GM10248 (cell line): ENCODE measurements around the gene NHLH1.

ENCODE experiments used
- CTCF ChIA-PET: fragments of 300-600 bp; sonication (Branson Sonifier 250); formaldehyde crosslinking; extraction: SDS; loops from one replicate; lab custom pipeline; 2021; ENCODE audit warnings: antibody characterized with exemption; lab: Yijun Ruan, JAX
- POLR2A ChIA-PET: fragments of 350-650 bp; sonication (Branson Sonifier 250); formaldehyde crosslinking; extraction: SDS; loops from one replicate; lab custom pipeline; 2020; ENCODE audit warnings: antibody characterized with exemption; lab: Yijun Ruan, JAX
- DNase-seq: peaks from one replicate; pipeline ENCODE4 v3.0.0; 2012; ENCODE audit errors: extremely low spot score
- CTCF ChIP-seq: IDR thresholded peaks from 2 replicates; pipeline ENCODE4 v1.5.1; 2012; ENCODE audit warnings: mild to moderate bottlenecking, low read depth; ENCODE audit errors: extremely low read depth, missing control alignments, control extremely low read depth

The NHLH1 gene

DNA sequence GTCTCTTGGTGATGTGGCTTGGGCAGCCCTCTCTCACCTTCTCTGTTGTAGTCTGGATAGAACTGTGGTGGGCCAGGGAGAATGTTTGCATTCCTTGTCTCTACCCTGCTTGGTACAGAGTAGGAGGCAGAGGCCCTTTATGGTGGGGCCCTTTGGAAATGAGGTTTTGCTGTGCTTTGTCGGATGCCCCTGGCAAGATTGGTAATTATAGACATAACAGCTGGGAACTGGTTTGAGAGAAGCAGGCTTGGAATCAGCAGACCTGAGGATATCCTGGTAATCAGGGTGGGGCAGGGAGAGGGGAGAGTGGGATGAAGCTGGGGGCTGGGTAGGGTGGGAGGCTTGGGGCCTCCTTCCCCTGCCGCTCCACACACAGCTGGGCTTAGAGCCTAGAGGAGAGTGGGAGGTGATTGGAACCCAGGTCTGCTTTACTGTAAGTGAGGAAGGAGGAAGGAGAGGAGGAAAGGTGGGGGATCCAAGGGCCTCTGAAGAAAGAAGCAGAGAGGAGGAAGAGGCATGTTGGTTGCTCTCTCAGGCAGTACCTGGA is 38.5 kb downstream of the NHLH1 start:
- ChIA-PET CTCF (no interaction called here), POLR2A (no interaction called here)
- TF ChIP-seq CTCF: no peak
- DNase-seq: no peak

DNA sequence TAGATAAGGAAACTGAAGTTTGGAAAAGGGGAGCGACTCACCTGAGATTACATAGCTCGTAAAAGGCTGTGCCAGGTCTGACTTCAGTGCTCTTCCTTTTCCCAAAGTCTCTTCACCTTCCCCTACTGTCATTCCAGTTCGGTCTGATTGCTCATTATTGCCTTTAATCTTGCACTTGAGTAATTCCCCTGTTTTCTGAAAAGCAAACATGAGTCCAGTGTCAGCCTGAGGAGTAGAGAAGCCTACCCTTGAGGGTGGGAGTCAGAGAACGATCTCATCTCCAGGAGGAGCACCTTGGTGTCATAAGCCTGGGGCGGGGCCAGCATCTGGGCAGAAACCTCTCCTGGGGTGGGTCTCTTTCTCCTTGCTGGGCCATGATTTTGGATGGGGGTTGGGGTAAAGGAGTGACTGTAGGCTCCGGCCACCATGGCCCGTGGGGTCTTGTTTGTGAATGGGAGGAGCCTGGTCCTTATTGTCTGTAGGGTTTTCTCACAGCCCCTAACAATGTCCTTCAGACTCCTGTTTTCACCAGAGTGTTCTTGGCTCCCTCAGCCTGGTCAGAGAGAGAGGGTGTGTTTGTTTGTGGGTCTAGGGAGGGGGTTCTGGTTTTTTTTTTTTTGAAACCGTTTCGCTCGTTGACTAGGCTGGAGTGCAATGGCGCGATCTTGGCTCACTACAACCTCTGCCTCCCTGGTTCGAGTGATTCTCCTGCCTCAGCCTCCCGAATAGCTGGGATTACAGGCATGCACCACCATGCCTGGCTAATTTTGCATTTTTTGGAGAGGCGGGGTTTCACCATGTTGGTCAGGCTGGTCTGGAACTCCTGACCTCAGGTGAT is 39.5 kb downstream of the NHLH1 start:
- TF ChIP-seq CTCF: no peak
- ChIA-PET POLR2A (no interaction called here), CTCF (interaction anchor here (1.0 kb wide), 1 partner anchor 200 kb away, joined by 3 read pairs; no protein-coding TSS in a partner anchor)
- no peak for DNase-seq

DNA sequence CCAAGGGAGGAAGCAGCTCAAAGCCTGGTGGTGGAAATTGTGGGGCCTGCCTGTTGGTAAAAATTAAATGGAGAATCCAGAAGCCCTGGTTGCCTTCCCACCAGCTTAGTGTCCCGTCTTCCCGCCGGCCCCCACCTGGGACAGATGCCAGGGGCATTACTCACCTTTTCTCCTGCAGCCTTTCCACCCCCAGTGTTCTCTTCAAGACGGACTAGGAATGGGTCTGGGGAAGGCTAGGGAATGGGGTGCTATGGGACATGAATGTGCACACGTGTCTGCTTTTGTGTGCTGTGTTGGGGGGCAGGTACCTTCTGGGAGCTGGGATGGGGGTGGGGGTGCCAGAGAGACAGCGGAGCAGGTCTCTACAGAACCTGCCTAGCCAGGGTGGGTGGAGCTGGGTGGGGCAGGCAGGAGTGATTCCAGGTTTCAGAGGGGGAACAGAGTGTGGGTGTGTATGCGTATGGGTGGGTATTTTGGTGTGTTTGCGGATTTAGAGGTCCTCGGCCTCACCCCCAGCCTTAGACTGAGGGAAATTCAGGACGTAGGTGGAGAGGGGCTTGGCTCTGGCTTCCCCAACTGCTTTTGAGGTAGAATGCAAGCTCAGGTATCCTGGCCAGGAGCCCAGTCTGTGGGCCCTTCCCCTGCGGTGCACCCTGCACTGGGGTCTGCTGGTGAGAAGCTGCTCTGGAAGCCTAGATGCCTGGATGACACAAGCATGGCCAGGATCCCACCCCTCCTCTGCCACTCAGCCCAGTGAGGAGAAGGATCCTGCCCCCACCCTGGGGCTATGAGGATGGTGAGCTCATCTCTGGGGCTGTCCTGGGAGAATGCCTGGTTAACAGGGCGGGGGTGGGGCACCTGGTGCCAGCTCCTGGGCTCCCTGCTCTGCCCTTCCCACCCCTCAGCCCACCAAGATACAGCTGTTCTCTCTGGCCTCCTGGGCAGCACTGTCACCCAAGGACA is 41.2 kb downstream of the NHLH1 start:
- TF ChIP-seq CTCF: no peak
- no peak for DNase-seq
- ChIA-PET POLR2A (interaction anchor here (1.0 kb wide), 1 partner anchor 23 kb away, joined by 3 read pairs; no protein-coding TSS in a partner anchor), CTCF (interaction anchor here (1.0 to 2.5 kb wide), 4 partner anchors 10 to 329 kb away, joined by 3 to 6 read pairs (median 5); no protein-coding TSS in a partner anchor)

DNA sequence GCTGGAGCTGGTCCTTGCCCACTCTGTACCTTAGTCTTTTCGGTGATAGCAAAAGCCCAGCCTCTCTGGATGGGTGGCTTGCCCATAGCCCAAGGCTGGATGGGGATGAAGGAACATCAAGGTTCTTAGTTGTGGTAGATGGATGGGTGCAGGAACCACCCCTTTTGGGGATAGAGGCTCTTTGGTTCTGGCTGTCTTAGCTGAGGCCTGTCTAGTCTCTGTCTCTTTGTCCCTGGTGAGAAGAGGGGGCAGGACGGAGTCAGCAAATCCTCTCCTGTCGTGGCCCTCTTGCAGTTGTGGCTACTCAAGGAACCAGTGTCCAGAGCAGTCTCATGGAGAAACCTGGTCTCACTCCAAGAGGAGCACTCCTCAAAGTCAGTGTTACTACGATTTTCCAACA is 42.0 kb downstream of the NHLH1 start:
- ChIA-PET POLR2A (interaction anchor here (1.0 kb wide), 1 partner anchor 22 kb away, joined by 3 read pairs; no protein-coding TSS in a partner anchor), CTCF (interaction anchor here (1.6 to 2.5 kb wide), 3 partner anchors 11 to 198 kb away, joined by 6 to 7 read pairs (median 6); no protein-coding TSS in a partner anchor)
- no peak for DNase-seq
- TF ChIP-seq CTCF: no peak

DNA sequence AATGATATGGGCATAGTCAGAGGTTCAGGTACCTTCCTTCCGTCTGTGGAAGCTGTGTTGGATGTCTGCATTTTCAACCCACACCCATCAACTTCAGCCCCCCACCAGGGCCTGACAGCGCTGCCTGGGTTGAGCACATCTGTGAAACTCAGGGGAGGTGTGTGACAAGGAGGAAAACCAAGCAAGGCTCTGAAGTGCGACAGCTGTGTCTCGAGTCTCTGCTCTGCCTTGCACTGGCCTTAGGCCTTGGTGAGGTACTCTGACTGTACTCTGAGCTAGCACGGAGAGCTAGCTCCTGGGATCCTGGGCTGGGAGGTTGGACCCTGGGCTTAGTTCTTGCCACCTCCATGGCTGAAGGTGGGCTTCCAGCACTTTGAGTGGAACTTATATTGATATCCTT is 42.6 kb downstream of the NHLH1 start:
- ChIA-PET POLR2A (no interaction called here), CTCF (interaction anchor here (2.4 to 2.5 kb wide), 2 partner anchors 11 to 198 kb away, joined by 6 to 7 read pairs; no protein-coding TSS in a partner anchor)
- TF ChIP-seq CTCF: no peak
- no peak for DNase-seq

- no peak for TF ChIP-seq CTCF
- ChIA-PET CTCF (interaction anchor here (0.8 to 2.4 kb wide), 3 partner anchors 8 to 325 kb away, joined by 3 to 7 read pairs (median 3); no protein-coding TSS in a partner anchor), POLR2A (no interaction called here)
- no peak for DNase-seq
Measured at GRCh38 chr1:160410406-160411005, 43.6 kb downstream of the NHLH1 start.
